GM23338 (cell line): ENCODE data around the gene MRE11. TPM values are rescaled to one million over a fixed set of nuclear protein-coding genes. Genes with fewer than 3 reads are reported as not detected.

Source experiments
- ATAC-seq: fragments of 200-7000 bp; cut with Tn5 transposase; 3 replicates; pipeline ENCODE4 v1.9.1; 2020
- DNase-seq: peaks from one replicate; pipeline ENCODE4 v3.0.0-alpha.2; 2015; ENCODE audit warnings: low spot score
- H2AFZ ChIP-seq: fragments of 200-600 bp; sonication (generic); 2 replicates; pipeline ENCODE4 v1.8.0; 2016; ENCODE audit warnings: antibody characterized with exemption, mild to moderate bottlenecking, moderate library complexity
- H3F3A ChIP-seq: fragments of 200-600 bp; sonication (generic); replicated peaks from 2 replicates; pipeline ENCODE4 v1.8.0; 2017; ENCODE audit warnings: antibody characterized with exemption, mixed run types, low read depth
- H3K27ac ChIP-seq: fragments of 200-600 bp; sonication (generic); 2 replicates; pipeline ENCODE4 v1.6.1; 2016; ENCODE audit warnings: low read depth
- H3K27me3 ChIP-seq: fragments of 200-600 bp; sonication (generic); 2 replicates; pipeline ENCODE4 v1.8.0; 2016; ENCODE audit warnings: mild to moderate bottlenecking, mixed run types, moderate library complexity; ENCODE audit not compliant: insufficient read depth
- H3K36me3 ChIP-seq: fragments of 200-600 bp; sonication (generic); 2 replicates; pipeline ENCODE4 v1.8.0; 2016; ENCODE audit warnings: mild to moderate bottlenecking; ENCODE audit not compliant: insufficient read depth
- H3K4me1 ChIP-seq: fragments of 200-600 bp; sonication (generic); 2 replicates; pipeline ENCODE4 v1.8.0; 2016; ENCODE audit warnings: mild to moderate bottlenecking, moderate library complexity; ENCODE audit not compliant: insufficient read depth
- H3K4me2 ChIP-seq: fragments of 200-600 bp; sonication (generic); 2 replicates; pipeline ENCODE4 v1.7.1; 2017; ENCODE audit warnings: mixed run types
- H3K4me3 ChIP-seq: fragments of 200-600 bp; sonication (generic); 2 replicates; pipeline ENCODE4 v1.6.1; 2016; ENCODE audit warnings: mixed run types
- H3K79me2 ChIP-seq: fragments of 200-600 bp; sonication (generic); replicated peaks from 2 replicates; pipeline ENCODE4 v1.8.0; 2017; ENCODE audit warnings: mild to moderate bottlenecking; ENCODE audit not compliant: insufficient read depth
- H3K9me2 ChIP-seq: fragments of 200-600 bp; sonication (generic); 2 replicates; pipeline ENCODE4 v1.8.0; 2017; ENCODE audit not compliant: insufficient read depth
- H4K20me1 ChIP-seq: fragments of 200-600 bp; sonication (generic); replicated peaks from 2 replicates; pipeline ENCODE4 v1.8.0; 2017; ENCODE audit warnings: mild to moderate bottlenecking; ENCODE audit not compliant: insufficient read depth
- H3K27ac Mint-ChIP-seq: 2 replicates; pipeline ENCODE4 v1.8.0; 2020; ENCODE audit warnings: inconsistent platforms, mild to moderate bottlenecking, moderate library complexity, mixed read lengths
- H3K27me3 Mint-ChIP-seq: 3 replicates; pipeline ENCODE4 v1.8.0; 2022; ENCODE audit warnings: low read depth, mild to moderate bottlenecking, moderate library complexity, mixed read lengths, inconsistent platforms; ENCODE audit not compliant: insufficient read depth, poor library complexity
- H3K36me3 Mint-ChIP-seq: 3 replicates; pipeline ENCODE4 v1.8.0; 2021; ENCODE audit warnings: low read depth, mild to moderate bottlenecking, inconsistent platforms, moderate library complexity, mixed read lengths
- H3K4me1 Mint-ChIP-seq: 3 replicates; pipeline ENCODE4 v1.8.0; 2020; ENCODE audit warnings: mild to moderate bottlenecking, inconsistent platforms, mixed read lengths
- H3K4me3 Mint-ChIP-seq: 3 replicates; pipeline ENCODE4 v1.8.0; 2021; ENCODE audit warnings: moderate library complexity, mild to moderate bottlenecking, inconsistent platforms, mixed read lengths
- H3K9me3 Mint-ChIP-seq: 3 replicates; pipeline ENCODE4 v1.8.0; 2020; ENCODE audit warnings: moderate library complexity, mild to moderate bottlenecking, inconsistent platforms, mixed read lengths
- CREB1 ChIP-seq: fragments of 250-450 bp; sonication (Bioruptor Pico); IDR thresholded peaks from 2 replicates; pipeline ENCODE4 v1.5.0; 2020; ENCODE audit warnings: low read depth, mild to moderate bottlenecking, moderate library complexity
- EZH2 ChIP-seq: fragments of 200-600 bp; sonication (generic); IDR thresholded peaks from one replicate; pipeline ENCODE4 v1.8.0; 2017; ENCODE audit warnings: antibody characterized with exemption, mild to moderate bottlenecking, low read depth; ENCODE audit not compliant: unreplicated experiment
- JUNB ChIP-seq: IDR thresholded peaks from one replicate; pipeline ENCODE4 v1.6.1; 2016; ENCODE audit warnings: antibody characterized with exemption; ENCODE audit not compliant: unreplicated experiment
- NANOG ChIP-seq: IDR thresholded peaks from 2 replicates; pipeline ENCODE4 v1.6.1; 2016; ENCODE audit warnings: antibody characterized with exemption, borderline replicate concordance
- POLR2AphosphoS5 ChIP-seq: IDR thresholded peaks from 2 replicates; pipeline ENCODE4 v1.6.1; 2016; ENCODE audit warnings: antibody characterized with exemption, low read depth
- REST ChIP-seq: IDR thresholded peaks from one replicate; pipeline ENCODE4 v1.6.1; 2018; ENCODE audit warnings: antibody characterized with exemption; ENCODE audit not compliant: unreplicated experiment
- STAT1 ChIP-seq: IDR thresholded peaks from one replicate; pipeline ENCODE4 v1.6.1; 2016; ENCODE audit warnings: antibody characterized with exemption; ENCODE audit not compliant: unreplicated experiment
- ZNF114 ChIP-seq: fragments of 250-450 bp; sonication (Bioruptor Pico); IDR thresholded peaks from 2 replicates; pipeline ENCODE4 v1.5.0; 2020; ENCODE audit warnings: mild to moderate bottlenecking, moderate library complexity
- polyA plus RNA-seq: library from polyadenylated mRNA; unstranded; fragments of >200 nt; fragmentation: Nextera tagmentation; extraction: Ambion mirVana; gene quantifications from 2 replicates; pipeline ENCODE4 v1.2.1, GENCODE V29; 2016
- total RNA-seq: library from RNA; depleted of rRNA; stranded (reverse); fragments of >200 nt; shearing (Covaris generic); gene quantifications from 2 replicates; pipeline ENCODE4 v1.2.3, GENCODE V29; 2014
- TF ChIP-seq, protein P1 (sequence below): IDR thresholded peaks from 2 replicates; pipeline ENCODE4 v1.6.1; 2016; ENCODE audit warnings: antibody characterized with exemption

The MRE11 gene
- total and polyA plus RNA-seq, 2 experiments from 2014 or later: 23.3 to 38.5 TPM

DNA sequence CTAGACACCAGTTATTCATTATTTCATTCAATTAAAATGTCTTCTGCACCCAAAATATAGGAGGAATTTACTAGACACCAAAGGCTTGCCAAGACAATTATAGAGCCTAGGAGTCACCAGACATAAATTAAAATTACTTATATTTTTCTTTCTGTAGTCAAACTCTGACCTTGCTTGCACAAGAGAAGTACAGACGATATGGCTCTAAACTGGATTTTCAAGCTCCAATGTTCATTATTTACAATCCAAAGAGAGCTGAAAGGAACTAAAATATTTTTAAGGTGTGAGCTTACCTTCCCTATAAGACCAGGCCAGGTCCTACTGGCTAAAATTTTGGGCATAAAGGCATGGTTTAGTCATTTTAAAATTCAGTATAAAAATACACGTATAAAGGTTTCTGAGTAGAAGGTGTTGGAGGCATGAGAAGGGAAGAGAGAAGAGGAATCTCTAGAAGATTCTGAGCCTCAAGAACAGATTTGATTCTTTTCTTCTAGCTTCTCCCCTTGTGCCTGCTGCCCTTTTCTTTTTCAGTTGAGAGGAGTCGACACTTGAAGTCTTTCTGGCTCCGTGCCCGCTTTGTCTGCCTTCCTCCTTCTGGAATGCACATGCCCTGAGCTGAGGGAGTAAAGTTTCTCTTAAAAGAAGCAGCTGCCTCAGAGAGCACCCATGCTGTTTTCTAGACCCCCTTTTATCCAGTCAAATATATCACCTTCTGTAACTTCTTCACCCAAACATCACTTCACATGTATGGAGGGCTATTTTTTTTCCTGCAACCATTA is 32.1 kb upstream of the MRE11 start (continued):
- TF ChIP-seq EZH2 (no peak), POLR2AphosphoS5 (no peak), ZNF114 (no peak), NANOG (no peak), CREB1 (CRISPR knock-in tag) (no peak)

- Histone ChIP-seq H3K79me2 (no peaks in the 10 kb centered on the region), H4K20me1 (no peaks in the 10 kb centered on the region), H2AFZ (no peak overlapping the region), H3K27me3 (no peaks in the 10 kb centered on the region; the same call in 1 of the 2 replicates), H3K4me2 (no peak overlapping the region), H3K36me3 (no peaks in the 10 kb centered on the region), H3K4me1 (no peaks in the 10 kb centered on the region), H3K27ac (no peak overlapping the region), H3F3A (no peaks in the 10 kb centered on the region), H3K4me3 (no peak overlapping the region), H3K9me2 (no peaks in the 10 kb centered on the region)
- no peaks in the 10 kb centered on the region for H3K36me3 Mint-ChIP-seq
- no peak overlapping the region for H3K4me3 Mint-ChIP-seq
- TF ChIP-seq, protein P1, sequence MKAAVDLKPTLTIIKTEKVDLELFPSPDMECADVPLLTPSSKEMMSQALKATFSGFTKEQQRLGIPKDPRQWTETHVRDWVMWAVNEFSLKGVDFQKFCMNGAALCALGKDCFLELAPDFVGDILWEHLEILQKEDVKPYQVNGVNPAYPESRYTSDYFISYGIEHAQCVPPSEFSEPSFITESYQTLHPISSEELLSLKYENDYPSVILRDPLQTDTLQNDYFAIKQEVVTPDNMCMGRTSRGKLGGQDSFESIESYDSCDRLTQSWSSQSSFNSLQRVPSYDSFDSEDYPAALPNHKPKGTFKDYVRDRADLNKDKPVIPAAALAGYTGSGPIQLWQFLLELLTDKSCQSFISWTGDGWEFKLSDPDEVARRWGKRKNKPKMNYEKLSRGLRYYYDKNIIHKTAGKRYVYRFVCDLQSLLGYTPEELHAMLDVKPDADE: no peak
- TF ChIP-seq ZNF114 (no peak), JUNB (no peak)
- H3K27ac Mint-ChIP-seq: no peak overlapping the region
- H3K9me3 Mint-ChIP-seq: no peaks in the 10 kb centered on the region
- no peak for DNase-seq
- no peak for ATAC-seq
- H3K4me1 Mint-ChIP-seq: no peaks in the 10 kb centered on the region
- peaks cover 5% of the 10 kb centered on the region for H3K27me3 Mint-ChIP-seq
Measured at GRCh38 chr11:94524341-94524740, 30.7 kb upstream of the MRE11 start.

DNA sequence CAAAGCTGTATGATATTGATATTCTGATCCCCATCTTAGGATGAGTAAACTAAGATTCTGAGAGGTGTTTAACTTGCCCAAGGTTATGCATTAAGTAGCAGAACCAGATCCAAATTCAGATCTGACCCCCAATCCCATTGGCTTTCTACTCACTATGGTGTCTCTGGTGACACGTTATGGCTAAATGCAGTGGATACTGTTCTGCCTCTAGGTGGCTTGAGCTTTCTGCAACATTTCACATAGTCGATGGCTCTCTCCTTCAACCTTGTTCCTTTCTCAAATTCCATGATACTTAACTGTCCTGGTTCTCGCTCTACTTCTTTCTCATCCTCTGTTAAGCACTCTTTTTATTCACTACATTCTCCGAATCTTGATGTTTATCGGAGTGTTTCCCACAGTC is 28.0 kb upstream of the MRE11 start:
- no peak overlapping the region for H3K4me3 ChIP-seq
- H3K4me1 ChIP-seq: no peaks in the 10 kb centered on the region
- no peaks in the 10 kb centered on the region for H3K4me1 Mint-ChIP-seq
- H3K9me3 Mint-ChIP-seq: no peaks in the 10 kb centered on the region
- no peaks in the 10 kb centered on the region for H3K27me3 ChIP-seq
- H3K27ac ChIP-seq: no peak overlapping the region
- no peak overlapping the region for H2AFZ ChIP-seq
- no peaks in the 10 kb centered on the region for H3K9me2 ChIP-seq
- H3F3A ChIP-seq: no peaks in the 10 kb centered on the region
- no peak overlapping the region for H3K27ac Mint-ChIP-seq
- ATAC-seq: peak; percentile 90
- no peaks in the 10 kb centered on the region for H3K79me2 ChIP-seq
- H4K20me1 ChIP-seq: no peaks in the 10 kb centered on the region
- H3K27me3 Mint-ChIP-seq: peaks cover 5% of the 10 kb centered on the region
- no peak overlapping the region for H3K4me3 Mint-ChIP-seq
- H3K4me2 ChIP-seq: no peak overlapping the region
- H3K36me3 Mint-ChIP-seq: no peaks in the 10 kb centered on the region
- H3K36me3 ChIP-seq: no peaks in the 10 kb centered on the region
- DNase-seq: peak; percentile 74
- no peak for TF ChIP-seq STAT1
- TF ChIP-seq CREB1 (CRISPR knock-in tag): no peak
- no peak for TF ChIP-seq REST
